IPS DF 4.7 (cell line): ENCODE measurements around the gene INTS6L.

Experiments used
- DNase-seq: peaks from one replicate; pipeline ENCODE4 v3.0.0-alpha.2; 2013; ENCODE audit warnings: low spot score; ENCODE audit errors: extremely low read depth

The INTS6L gene

GRCh38 chrX:135520553-135521404 lies at the start of gene INTS6L:
Gene INTS6L (plus strand): TSS chrX:135520660. CDS start chrX:135520993, 333 bp downstream.
- no peak for DNase-seq

- no peak for DNase-seq
These were observed 44.1 kb upstream of the INTS6L start for GRCh38 chrX:135476378-135476777.

GRCh38 chrX:135477576-135477975 lies 42.9 kb upstream of the INTS6L start:
- no peak for DNase-seq

- no peak for DNase-seq
These were observed 40.4 kb upstream of the INTS6L start for GRCh38 chrX:135480076-135480475.

- DNase-seq = no peak
These were observed 38.7 kb upstream of the INTS6L start for GRCh38 chrX:135481696-135482179.

GRCh38 chrX:135484641-135485289 lies 35.7 kb upstream of the INTS6L start:
- DNase-seq = no peak

- no peak for DNase-seq
These were observed 30.9 kb upstream of the INTS6L start for GRCh38 chrX:135489542-135489941.

- no peak for DNase-seq
These were observed 29.4 kb upstream of the INTS6L start for GRCh38 chrX:135490979-135491514.

- no peak for DNase-seq
These were observed 26.0 kb upstream of the INTS6L start for GRCh38 chrX:135494453-135494852.

GRCh38 chrX:135497736-135498135 lies 22.7 kb upstream of the INTS6L start:
- DNase-seq = no peak

GRCh38 chrX:135498236-135498635 lies 22.2 kb upstream of the INTS6L start:
- no peak for DNase-seq

- DNase-seq = no peak
These were observed 15.1 kb upstream of the INTS6L start for GRCh38 chrX:135505351-135505750.

- DNase-seq = no peak
These were observed 10.6 kb upstream of the INTS6L start for GRCh38 chrX:135509885-135510284.

- DNase-seq = no peak
These were observed 7.8 kb upstream of the INTS6L start for GRCh38 chrX:135512508-135513129.

GRCh38 chrX:135513130-135513515 lies 7.3 kb upstream of the INTS6L start:
- DNase-seq = no peak

GRCh38 chrX:135516376-135516775 lies 4.1 kb upstream of the INTS6L start:
- DNase-seq = no peak

GRCh38 chrX:135518161-135518560 lies 2.3 kb upstream of the INTS6L start:
- no peak for DNase-seq

- DNase-seq = no peak
These were observed 373 bp upstream of the INTS6L start for GRCh38 chrX:135520022-135520552.

GRCh38 chrX:135521405-135522131 lies 1.1 kb downstream of the INTS6L start:
- no peak for DNase-seq

GRCh38 chrX:135522132-135522530 lies 1.7 kb downstream of the INTS6L start:
- DNase-seq = no peak
